CD4-positive, alpha-beta T cell (primary cell): ENCODE results near the gene C15orf62. TPM values are rescaled to one million over a fixed set of nuclear protein-coding genes. Genes with fewer than 3 reads are reported as not detected.

Experiments used
- ATAC-seq: fragments of 200-7000 bp; cut with Tn5 transposase; one replicate; pipeline ENCODE4 v1.10.0; 2022; ENCODE audit warnings: mild to moderate bottlenecking; ENCODE audit not compliant: poor library complexity
- CTCF ChIA-PET: fragments of 350-600 bp; sonication (Branson Sonifier 250); formaldehyde crosslinking; loops from one replicate; lab custom pipeline; 2021; ENCODE audit warnings: antibody characterized with exemption, inconsistent platforms; lab: Charles Lee
- POLR2A ChIA-PET: fragments of 350-600 bp; sonication (Branson Sonifier 250); formaldehyde crosslinking; loops from one replicate; lab custom pipeline; 2021; ENCODE audit warnings: antibody characterized with exemption, inconsistent platforms; lab: Charles Lee
- DNase-seq, 14 experiments: peaks; one replicate each; pipeline ENCODE4 v3.0.0-alpha.2; 2013 to 2020; ENCODE audit warnings: mixed read lengths in 2 of 14
- H3K27ac ChIP-seq, 2 donors: one replicate each; pipeline versions ENCODE4 v1.5.1 to v1.7.0; 2013; ENCODE audit warnings: low read length in 2 of 2, low read depth in 1 of 2, mild to moderate bottlenecking in 1 of 2
- H3K27me3 ChIP-seq, 2 experiments: 1 replicate in 1 of 2; 2 replicates in 1 of 2; pipeline versions ENCODE4 v1.6.1 to v1.7.0; 2013; ENCODE audit warnings: low read length in 2 of 2, control low read depth in 1 of 2, mild to moderate bottlenecking in 1 of 2, moderate library complexity in 1 of 2; ENCODE audit not compliant: insufficient read depth in 2 of 2, control insufficient read depth in 1 of 2
- H3K36me3 ChIP-seq: one replicate; pipeline ENCODE4 v1.6.1; 2013; ENCODE audit warnings: low read length, control low read depth; ENCODE audit not compliant: insufficient read depth
- H3K4me1 ChIP-seq: one replicate; pipeline ENCODE4 v1.6.1; 2013; ENCODE audit warnings: low read length, control low read depth; ENCODE audit not compliant: insufficient read depth
- H3K4me3 ChIP-seq: one replicate; pipeline ENCODE4 v1.5.1; 2013; ENCODE audit warnings: mild to moderate bottlenecking, low read length, moderate library complexity
- H3K9me3 ChIP-seq, 2 experiments: 1 replicate in 1 of 2; 2 replicates in 1 of 2; pipeline versions ENCODE4 v1.6.1 to v1.7.0; 2013; ENCODE audit warnings: low read length in 2 of 2, mild to moderate bottlenecking in 2 of 2, control low read depth in 1 of 2, moderate library complexity in 1 of 2; ENCODE audit not compliant: control insufficient read depth in 1 of 2, insufficient read depth in 1 of 2
- H3K27ac Mint-ChIP-seq: one replicate; pipeline ENCODE4 v1.8.0; 2020; ENCODE audit warnings: mixed read lengths
- H3K27me3 Mint-ChIP-seq: one replicate; pipeline ENCODE4 v1.8.0; 2021; ENCODE audit warnings: mixed read lengths
- H3K36me3 Mint-ChIP-seq: one replicate; pipeline ENCODE4 v1.8.0; 2021; ENCODE audit warnings: low read depth, mixed read lengths
- H3K4me1 Mint-ChIP-seq: one replicate; pipeline ENCODE4 v1.8.0; 2021; ENCODE audit warnings: low read depth, mixed read lengths
- H3K4me3 Mint-ChIP-seq: one replicate; pipeline ENCODE4 v1.8.0; 2020; ENCODE audit warnings: mild to moderate bottlenecking, mixed read lengths
- H3K9me3 Mint-ChIP-seq: one replicate; pipeline ENCODE4 v1.8.0; 2020; ENCODE audit warnings: mixed read lengths
- CTCF ChIP-seq: fragments of 200-600 bp; IDR thresholded peaks from one replicate; pipeline ENCODE4 v1.8.0; 2022; ENCODE audit warnings: antibody characterized with exemption, mild to moderate bottlenecking
- intact Hi-C, 2 experiments: fragments of 100-400 bp; cut with DNase I in 1 of 2; cut with micrococcal nuclease in 1 of 2; formaldehyde crosslinking; loops; one replicate each; pipeline versions ENCODE4 v1.15.1 to v1.9.0; 2023 to 2025; cut with DNase I, micrococcal nuclease
- polyA plus RNA-seq, 2 donors: library from polyadenylated mRNA; unstranded; fragments of 120-200 nt; gene quantifications; one replicate each; pipeline ENCODE4 v1.2.1, GENCODE V29; 2013
- total RNA-seq, 174 experiments: library from RNA in 2 of 174; stranded (reverse) in 2 of 174; gene quantifications; one replicate each; pipeline ENCODE4 v1.2.3 and lab custom pipeline; 2021 to 2026

Gene C15orf62
- total RNA-seq (under 1 TPM; 0.77 to 0.98 TPM), total RNA-seq (lab: John Stamatoyannopoulos, UW) (0.12 to 4.5 (median 1.5) reads per million in 172 experiments)
- polyA plus RNA-seq (2013, experiment 1 of 2): 2.5 TPM
- polyA plus RNA-seq (2013, experiment 2 of 2): 3.1 TPM

DNA sequence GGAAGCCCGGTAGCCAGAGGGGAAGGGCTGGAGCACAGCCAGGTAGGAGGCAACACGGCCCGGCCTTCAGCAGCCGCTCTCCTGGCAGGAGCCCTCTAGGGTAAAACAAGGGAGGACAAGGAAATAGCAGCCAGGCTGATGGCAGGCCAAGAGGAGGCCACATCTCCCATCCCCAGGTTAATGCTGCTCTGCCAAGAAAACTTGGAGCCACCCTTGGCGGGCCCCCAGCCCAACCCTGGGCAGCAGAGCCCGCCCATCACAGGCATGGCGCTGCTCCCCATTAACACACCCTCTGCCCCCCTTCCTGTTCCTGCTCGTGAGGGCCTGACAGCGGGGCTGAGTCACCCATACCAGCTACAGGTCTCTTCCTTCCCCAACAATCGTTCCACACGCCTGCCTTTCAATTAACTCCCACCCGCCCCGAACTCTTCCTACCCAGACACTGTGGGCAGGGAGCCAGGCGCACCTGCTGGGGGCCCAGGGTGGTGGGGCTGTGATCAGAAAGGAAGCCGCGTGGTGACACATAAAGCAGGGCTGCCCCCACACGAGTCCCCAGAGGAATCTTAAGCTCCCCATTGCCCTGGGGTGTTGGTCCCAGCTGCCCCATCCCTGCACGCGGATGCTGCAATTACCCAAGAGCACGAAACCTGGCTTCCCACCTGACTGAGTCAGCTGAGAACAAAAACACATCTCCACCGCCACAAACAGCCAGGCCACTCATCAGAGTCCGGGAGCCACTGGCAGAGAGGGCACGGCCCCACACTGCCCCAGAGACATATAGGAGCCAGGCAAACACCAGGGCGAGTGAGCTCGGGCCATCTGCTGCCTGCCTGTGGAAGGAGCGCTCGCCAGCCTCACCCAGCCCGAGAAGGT is at the start of gene C15orf62:
Gene C15orf62 (plus strand): TSS at position 707 of the 873 bp plus-strand sequence. CDS start 516 bp downstream, outside the sequence.
- peaks cover 39% of the 10 kb centered on the region for H3K4me1 ChIP-seq
- H3K27ac ChIP-seq: peak within 1 kb of the TSS in 1 of 2 donors; percentile 25
- intact Hi-C loops: loop anchor here (5.0 to 10.0 kb wide), 3 partner anchors 77 to 345 kb away; partner anchors contain the start of genes INO80 (in 1 of the 2) and KNL1 (in 1 of the 2)
- Mint-ChIP-seq H3K9me3 (no peaks in the 10 kb centered on the region), H3K36me3 (peaks cover 40% of the 10 kb centered on the region), H3K4me1 (peaks cover 33% of the 10 kb centered on the region), H3K27ac (peak within 1 kb of the TSS; percentile 89), H3K4me3 (peak within 1 kb of the TSS; percentile 50), H3K27me3 (no peaks in the 10 kb centered on the region)
- no peak within 1 kb of the TSS for H3K4me3 ChIP-seq
- POLR2A ChIA-PET: interaction anchor here (0.6 to 1.9 kb wide), 4 partner anchors 15 to 775 kb away, joined by 3 to 5 read pairs (median 4); partner anchors contain the start of genes RAD51 and RMDN3
- H3K27me3 ChIP-seq: no peaks in the 10 kb centered on the region
- DNase-seq: peak in 12 of 14 experiments; percentile 30 to 84 (median 51)
- TF ChIP-seq CTCF: no peak
- ATAC-seq: peak; percentile 54
- no peaks in the 10 kb centered on the region for H3K9me3 ChIP-seq
- CTCF ChIA-PET: interaction anchor here (0.5 to 4.4 kb wide), 3 partner anchors 13 to 78 kb away, joined by 3 to 19 read pairs (median 3); no protein-coding TSS in a partner anchor
- H3K36me3 ChIP-seq: peaks cover 38% of the 10 kb centered on the region

DNA sequence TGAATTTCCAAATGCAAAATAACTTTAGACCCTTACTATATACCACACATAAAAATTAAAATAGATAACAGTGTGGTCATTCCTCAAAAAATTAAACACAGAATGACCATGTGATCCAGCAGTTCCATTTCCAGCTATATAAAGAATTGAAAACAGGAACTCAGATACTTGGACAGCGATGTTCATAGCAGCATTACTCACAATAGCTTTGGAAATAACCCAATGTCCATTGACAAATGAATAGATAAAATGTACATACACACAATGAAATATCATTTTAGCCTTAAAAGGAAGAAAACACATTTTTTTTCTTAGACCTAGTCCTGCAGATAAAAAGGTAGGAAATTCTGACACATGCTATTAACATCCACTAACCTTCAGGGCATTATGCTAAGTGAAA is 48.1 kb upstream of the C15orf62 start:
- H3K4me1 Mint-ChIP-seq: no peaks in the 10 kb centered on the region
- Histone ChIP-seq H3K4me3 (no peak overlapping the region), H3K4me1 (no peaks in the 10 kb centered on the region), H3K9me3 (no peaks in the 10 kb centered on the region), H3K36me3 (no peaks in the 10 kb centered on the region), H3K27me3 (no peaks in the 10 kb centered on the region), H3K27ac (no peak overlapping the region)
- H3K9me3 Mint-ChIP-seq: no peaks in the 10 kb centered on the region
- H3K36me3 Mint-ChIP-seq: no peaks in the 10 kb centered on the region
- DNase-seq (no peak), ATAC-seq (no peak)
- H3K27me3 Mint-ChIP-seq: no peaks in the 10 kb centered on the region
- no peak overlapping the region for H3K27ac Mint-ChIP-seq
- TF ChIP-seq CTCF: no peak
- POLR2A ChIA-PET: no interaction called here
- CTCF ChIA-PET: interaction anchor here (0.7 kb wide), 1 partner anchor 526 kb away, joined by 3 read pairs; no protein-coding TSS in a partner anchor
- H3K4me3 Mint-ChIP-seq: no peak overlapping the region
- intact Hi-C loops: no loop called here

GRCh38 chr15:40722354-40722753 is 47.4 kb upstream of the C15orf62 start:
- ATAC-seq (no peak), DNase-seq (no peak)
- no peaks in the 10 kb centered on the region for H3K4me1 Mint-ChIP-seq
- no peak for TF ChIP-seq CTCF
- CTCF ChIA-PET: interaction anchor here (0.7 kb wide), 1 partner anchor 525 kb away, joined by 3 read pairs; no protein-coding TSS in a partner anchor
- Histone ChIP-seq H3K27me3 (no peaks in the 10 kb centered on the region), H3K27ac (no peak overlapping the region), H3K4me1 (no peaks in the 10 kb centered on the region), H3K36me3 (no peaks in the 10 kb centered on the region), H3K9me3 (no peaks in the 10 kb centered on the region), H3K4me3 (no peak overlapping the region)
- no peaks in the 10 kb centered on the region for H3K27me3 Mint-ChIP-seq
- no peak overlapping the region for H3K4me3 Mint-ChIP-seq
- POLR2A ChIA-PET: interaction anchor here (1.4 kb wide), 1 partner anchor 28 kb away, joined by 3 read pairs; no protein-coding TSS in a partner anchor
- H3K36me3 Mint-ChIP-seq: no peaks in the 10 kb centered on the region
- H3K27ac Mint-ChIP-seq: no peak overlapping the region
- intact Hi-C loops: no loop called here
- no peaks in the 10 kb centered on the region for H3K9me3 Mint-ChIP-seq
